Thyroid gland (tissue), 4 donors: ENCODE data around the gene HSD17B12.

ENCODE experiments used
- POLR2A ChIP-seq, 2 donors: fragments of 450-650 bp; IDR thresholded peaks; one replicate each; pipeline ENCODE4 v1.6.1; 2017; ENCODE audit warnings: antibody characterized with exemption in 2 of 2, mild to moderate bottlenecking in 2 of 2, moderate library complexity in 1 of 2
- TF ChIP-seq, protein P1 (sequence below), 6 experiments: fragments of 200-600 bp in 3 of 6; fragments of 450-650 bp in 3 of 6; sonication (generic) in 3 of 6; IDR thresholded peaks; one replicate each; pipeline ENCODE4 v1.5.1; 2016 to 2019; ENCODE audit warnings: antibody characterized with exemption in 6 of 6, mild to moderate bottlenecking in 2 of 6, inconsistent platforms in 1 of 6, moderate library complexity in 1 of 6

GRCh38 chr11:43866520-43866919 is 186.0 kb downstream of the HSD17B12 start:
- no peak for TF ChIP-seq POLR2A (IDR thresholded peaks at IDR 0.05)
- TF ChIP-seq, protein P1, sequence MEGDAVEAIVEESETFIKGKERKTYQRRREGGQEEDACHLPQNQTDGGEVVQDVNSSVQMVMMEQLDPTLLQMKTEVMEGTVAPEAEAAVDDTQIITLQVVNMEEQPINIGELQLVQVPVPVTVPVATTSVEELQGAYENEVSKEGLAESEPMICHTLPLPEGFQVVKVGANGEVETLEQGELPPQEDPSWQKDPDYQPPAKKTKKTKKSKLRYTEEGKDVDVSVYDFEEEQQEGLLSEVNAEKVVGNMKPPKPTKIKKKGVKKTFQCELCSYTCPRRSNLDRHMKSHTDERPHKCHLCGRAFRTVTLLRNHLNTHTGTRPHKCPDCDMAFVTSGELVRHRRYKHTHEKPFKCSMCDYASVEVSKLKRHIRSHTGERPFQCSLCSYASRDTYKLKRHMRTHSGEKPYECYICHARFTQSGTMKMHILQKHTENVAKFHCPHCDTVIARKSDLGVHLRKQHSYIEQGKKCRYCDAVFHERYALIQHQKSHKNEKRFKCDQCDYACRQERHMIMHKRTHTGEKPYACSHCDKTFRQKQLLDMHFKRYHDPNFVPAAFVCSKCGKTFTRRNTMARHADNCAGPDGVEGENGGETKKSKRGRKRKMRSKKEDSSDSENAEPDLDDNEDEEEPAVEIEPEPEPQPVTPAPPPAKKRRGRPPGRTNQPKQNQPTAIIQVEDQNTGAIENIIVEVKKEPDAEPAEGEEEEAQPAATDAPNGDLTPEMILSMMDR (IDR thresholded peaks at IDR 0.05), result no peak
